Endodermal cell (in vitro differentiated cells): ENCODE data around the gene ADGRD1. TPM values are rescaled to one million over a fixed set of nuclear protein-coding genes. Genes with fewer than 3 reads are reported as not detected.
A peak's percentile ranks its signal among the peaks of the same experiment; 100 is the strongest.

Source experiments
- DNase-seq: peaks from one replicate; pipeline ENCODE4 v3.0.0-alpha.2; 2017
- H3K27ac ChIP-seq: 2 replicates; pipeline ENCODE4 v1.5.1; 2013; ENCODE audit warnings: mild to moderate bottlenecking, low read depth, low read length, moderate library complexity
- H3K27me3 ChIP-seq: 2 replicates; pipeline ENCODE4 v1.6.1; 2013; ENCODE audit warnings: mild to moderate bottlenecking, low read length, moderate library complexity; ENCODE audit not compliant: insufficient read depth, control insufficient read depth, poor library complexity, severe bottlenecking
- H3K36me3 ChIP-seq: 2 replicates; pipeline ENCODE4 v1.7.0; 2013; ENCODE audit warnings: mild to moderate bottlenecking, low read length, moderate library complexity; ENCODE audit not compliant: control insufficient read depth, insufficient read depth
- H3K4me1 ChIP-seq: one replicate; pipeline ENCODE4 v1.7.0; 2013; ENCODE audit warnings: low read length; ENCODE audit not compliant: control insufficient read depth, insufficient read depth
- H3K4me3 ChIP-seq: 2 replicates; pipeline ENCODE4 v1.5.1; 2013; ENCODE audit warnings: mild to moderate bottlenecking, low read length, moderate library complexity
- H3K9ac ChIP-seq: 2 replicates; pipeline ENCODE4 v1.6.1; 2013; ENCODE audit warnings: mild to moderate bottlenecking, low read length, moderate library complexity; ENCODE audit not compliant: poor library complexity, severe bottlenecking; ENCODE audit errors: extremely low read depth
- H3K9me3 ChIP-seq: 2 replicates; pipeline ENCODE4 v1.6.1; 2013; ENCODE audit warnings: mild to moderate bottlenecking, low read length, moderate library complexity; ENCODE audit not compliant: control insufficient read depth
- H3K27ac Mint-ChIP-seq: 2 replicates; pipeline ENCODE4 v1.8.0; 2020; ENCODE audit warnings: mixed read lengths
- H3K27me3 Mint-ChIP-seq: 2 replicates; pipeline ENCODE4 v1.8.0; 2021; ENCODE audit warnings: mild to moderate bottlenecking, mixed read lengths; ENCODE audit not compliant: insufficient read depth
- H3K36me3 Mint-ChIP-seq: 2 replicates; pipeline ENCODE4 v1.8.0; 2020; ENCODE audit warnings: low read depth, mixed read lengths
- H3K4me1 Mint-ChIP-seq: 2 replicates; pipeline ENCODE4 v1.8.0; 2020; ENCODE audit warnings: mixed read lengths
- H3K4me3 Mint-ChIP-seq: 2 replicates; pipeline ENCODE4 v1.8.0; 2020; ENCODE audit warnings: mild to moderate bottlenecking, moderate library complexity, mixed read lengths
- H3K9me3 Mint-ChIP-seq: 2 replicates; pipeline ENCODE4 v1.8.0; 2020; ENCODE audit warnings: mild to moderate bottlenecking, mixed read lengths
- CTCF ChIP-seq: fragments of 200-600 bp; sonication (generic); conservative IDR thresholded peaks from 2 replicates; pipeline ENCODE4 v1.5.0; 2021; ENCODE audit warnings: antibody characterized with exemption, mild to moderate bottlenecking
- WGBS, 2 experiments: methylation state at CpG; one replicate each; pipeline versions ENCODE4 v1.1.5 to v1.1.7; 2013; ENCODE audit warnings: missing lambda C conversion rate in 2 of 2, mixed read lengths in 1 of 2; ENCODE audit not compliant: insufficient coverage in 1 of 2, insufficient read length in 1 of 2; 5-methylcytosine and 5-hydroxymethylcytosine counted together
- total RNA-seq, 2 donors: library from RNA; stranded (reverse); fragmentation: NEBNext Ultra II Directional in 1 of 2; extraction: Animal tissue kit (Norgen Biotek cat#: 25700) in 1 of 2; gene quantifications; 2 replicates in 1 of 2; 3 replicates in 1 of 2; pipeline ENCODE4 v1.2.1, GENCODE V29; 2021

Gene ADGRD1
- total RNA-seq, 2 donors from 2014 or later, result 1.3 to 2.9 TPM

- H3K4me1 Mint-ChIP-seq, result no peaks in the 10 kb centered on the region
- H3K9me3 Mint-ChIP-seq, result no peaks in the 10 kb centered on the region
- no peak overlapping the region for H3K4me3 Mint-ChIP-seq
- H3K36me3 Mint-ChIP-seq, result no peaks in the 10 kb centered on the region
- WGBS, 2 experiments, result 93 to 94% methylated on average over 4 to 12 of the region's 12 CpGs
- Histone ChIP-seq H3K27me3 (no peaks in the 10 kb centered on the region), H3K4me1 (no peaks in the 10 kb centered on the region), H3K4me3 (no peak overlapping the region), H3K36me3 (no peaks in the 10 kb centered on the region), H3K9me3 (no peaks in the 10 kb centered on the region), H3K27ac (no peak overlapping the region), H3K9ac (no peak overlapping the region)
- no peak for TF ChIP-seq CTCF
- H3K27ac Mint-ChIP-seq, result no peak overlapping the region
- no peak for DNase-seq
- peaks cover 3% of the 10 kb centered on the region for H3K27me3 Mint-ChIP-seq
These were observed 30.7 kb downstream of the ADGRD1 start for GRCh38 chr12:130984183-130985058.

- no peak for TF ChIP-seq CTCF
- WGBS, 2 experiments, result 90 to 96% methylated on average over 12 to 22 of the region's 22 CpGs
- no peaks in the 10 kb centered on the region for H3K4me1 Mint-ChIP-seq
- H3K9me3 Mint-ChIP-seq, result no peaks in the 10 kb centered on the region
- Histone ChIP-seq H3K27ac (no peak overlapping the region), H3K36me3 (no peaks in the 10 kb centered on the region), H3K4me1 (no peaks in the 10 kb centered on the region), H3K9me3 (no peaks in the 10 kb centered on the region), H3K27me3 (no peaks in the 10 kb centered on the region), H3K4me3 (no peak overlapping the region), H3K9ac (no peak overlapping the region)
- peaks cover 1% of the 10 kb centered on the region for H3K27me3 Mint-ChIP-seq
- H3K4me3 Mint-ChIP-seq, result no peak overlapping the region
- no peak overlapping the region for H3K27ac Mint-ChIP-seq
- H3K36me3 Mint-ChIP-seq, result no peaks in the 10 kb centered on the region
- peak; percentile 44 for DNase-seq
These were observed 33.6 kb downstream of the ADGRD1 start for GRCh38 chr12:130987151-130987931.

- H3K9ac ChIP-seq, result no peak overlapping the region
- no peak overlapping the region for H3K27ac ChIP-seq
- H3K4me1 ChIP-seq, result no peaks in the 10 kb centered on the region
- Mint-ChIP-seq H3K4me1 (no peaks in the 10 kb centered on the region), H3K4me3 (no peak overlapping the region), H3K27me3 (peaks cover 1% of the 10 kb centered on the region), H3K27ac (no peak overlapping the region), H3K9me3 (no peaks in the 10 kb centered on the region), H3K36me3 (no peaks in the 10 kb centered on the region)
- H3K36me3 ChIP-seq, result no peaks in the 10 kb centered on the region
- H3K4me3 ChIP-seq, result no peak overlapping the region
- TF ChIP-seq CTCF, result no peak
- WGBS, 2 experiments, result 75 to 80% methylated on average over 5 of the region's 5 CpGs
- H3K9me3 ChIP-seq, result no peaks in the 10 kb centered on the region
- no peaks in the 10 kb centered on the region for H3K27me3 ChIP-seq
- DNase-seq, result peak; percentile 23
These were observed 34.6 kb downstream of the ADGRD1 start for GRCh38 chr12:130988261-130988660.
